CD4-positive, alpha-beta T cell treated with Interleukin-15 for 4 hours (primary cell): Measurements from ENCODE around the gene SH3PXD2B.
"Not testable (repeated sequence)": the region's sequence is repeated elsewhere in the genome, so short reads cannot be mapped to it uniquely, and the experiment has no call there.

Experiments used
- DNase-seq: peaks from one replicate; pipeline ENCODE4 v3.0.0-alpha.2; 2020; ENCODE audit warnings: low spot score

The SH3PXD2B gene

DNA sequence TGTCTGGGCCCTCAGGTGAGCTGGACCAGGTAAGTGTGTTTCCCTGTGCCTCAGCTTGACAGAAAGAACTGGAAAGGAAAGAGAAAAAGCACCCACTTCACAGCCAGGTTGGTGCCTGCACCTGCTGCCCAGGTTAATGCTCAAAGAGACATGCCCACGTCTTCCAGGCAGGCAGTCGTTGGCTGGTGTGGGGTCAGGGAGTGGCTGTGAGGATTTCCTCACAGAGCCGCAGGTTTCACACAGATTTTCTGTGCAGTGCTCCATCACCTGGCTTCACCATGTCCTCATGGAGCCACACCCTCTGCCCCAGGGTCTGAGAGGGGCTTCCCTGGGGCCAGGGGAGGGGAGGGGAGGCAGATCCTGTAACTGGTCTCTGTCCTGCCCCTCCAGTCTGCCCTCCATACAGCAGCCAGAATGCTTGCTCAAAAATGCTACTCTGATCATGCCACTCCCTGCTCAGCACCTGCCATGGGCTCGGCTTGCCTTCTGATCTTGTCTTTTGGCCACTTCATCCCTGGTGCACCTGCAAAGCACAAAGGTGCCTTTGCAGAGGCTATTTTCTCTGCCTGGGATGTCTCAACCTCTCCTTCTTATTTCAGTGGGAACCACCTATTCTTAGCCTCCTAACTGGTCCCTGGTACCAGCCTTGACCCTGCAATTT is 88.2 kb downstream of the SH3PXD2B start:
- no peak for DNase-seq

DNA sequence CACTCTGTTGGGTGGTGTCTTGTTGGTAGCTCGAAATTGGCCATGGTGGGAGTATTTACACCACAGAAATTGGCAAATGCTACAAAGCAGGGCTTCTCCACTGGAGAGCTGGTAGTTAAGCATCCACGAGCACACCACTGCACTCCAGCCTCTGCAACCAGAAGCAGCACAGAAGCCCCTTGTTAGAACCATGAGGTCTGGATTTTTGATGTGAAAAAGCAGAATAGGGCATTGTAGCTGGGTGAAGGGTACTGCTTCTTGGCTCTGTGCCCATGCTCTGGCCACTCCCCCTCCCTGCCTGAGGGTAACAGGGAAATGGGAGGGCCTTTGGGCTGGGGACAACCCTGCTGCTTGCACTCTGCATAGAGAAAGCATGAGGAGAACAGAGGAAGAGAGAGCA is 89.6 kb downstream of the SH3PXD2B start:
- no peak for DNase-seq

DNA sequence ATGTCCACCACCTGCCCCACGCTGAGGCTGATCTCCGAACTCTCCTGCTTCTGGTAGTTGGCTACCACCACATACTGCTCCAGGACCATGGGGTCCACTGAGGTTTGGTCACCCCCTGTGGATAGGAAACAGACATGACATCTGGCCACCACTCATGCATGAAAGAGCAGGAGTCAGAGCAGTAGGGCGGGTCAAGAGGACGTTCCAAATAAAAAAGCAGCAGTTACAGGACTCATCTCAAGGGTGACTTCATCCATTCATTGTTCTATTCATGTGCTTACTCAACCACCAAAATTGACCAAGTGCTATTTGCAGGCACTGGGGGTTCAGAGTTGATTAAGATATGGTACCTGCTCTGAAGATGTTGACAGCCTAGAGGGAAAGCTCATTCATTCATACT is 91.6 kb downstream of the SH3PXD2B start:
- DNase-seq = no peak

DNA sequence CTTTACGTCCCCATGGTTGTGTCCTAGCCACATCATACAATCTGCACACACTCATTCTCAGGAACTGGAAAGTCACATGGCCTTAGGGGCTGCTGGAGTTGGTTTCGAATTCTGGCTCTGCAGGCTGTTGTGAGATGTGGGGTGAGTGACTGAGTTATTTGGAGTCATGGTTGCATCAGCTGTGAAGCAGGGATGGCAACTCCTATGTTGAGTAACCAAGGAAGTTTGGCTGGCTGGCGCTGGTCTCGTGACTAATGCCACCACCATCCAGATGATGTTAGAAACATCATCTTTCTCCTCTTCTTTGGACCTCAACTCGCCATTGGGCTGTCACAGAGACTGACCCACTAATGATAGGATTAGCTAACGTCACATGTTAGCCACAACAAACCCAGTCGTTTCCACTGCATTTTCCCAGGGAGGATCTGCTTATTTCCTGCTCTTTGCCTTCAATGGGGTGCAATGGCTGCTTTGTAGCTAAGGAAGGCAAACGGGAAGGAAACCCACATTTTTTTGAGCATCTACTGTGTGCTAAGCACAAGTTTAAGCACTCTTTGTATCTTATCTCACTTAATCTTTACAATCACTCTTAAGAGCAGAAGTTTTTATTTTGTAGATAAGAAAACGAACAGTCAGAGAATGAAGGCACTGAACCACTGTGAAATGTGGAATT is 92.6 kb downstream of the SH3PXD2B start:
- DNase-seq = no peak

DNA sequence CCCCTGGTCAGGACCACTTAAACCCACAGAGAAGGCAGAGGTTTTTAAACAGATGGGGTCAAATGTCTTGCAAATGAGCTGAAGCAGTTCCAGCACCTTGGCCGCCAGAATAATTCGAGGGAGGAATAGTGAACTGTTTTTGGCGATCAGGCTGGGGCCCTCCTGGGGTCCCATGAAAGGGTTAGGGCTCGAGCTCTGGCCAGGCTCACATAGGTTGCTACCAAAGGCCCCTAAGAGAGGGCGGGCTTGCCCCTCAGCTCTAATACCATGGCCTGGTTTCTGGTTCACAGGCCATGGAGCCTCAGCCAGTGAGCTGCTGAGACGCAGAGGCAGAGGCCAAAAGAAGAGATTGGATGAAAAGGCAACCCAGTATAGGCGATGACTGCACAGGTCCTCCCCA is 96.0 kb downstream of the SH3PXD2B start:
- DNase-seq = no peak

DNA sequence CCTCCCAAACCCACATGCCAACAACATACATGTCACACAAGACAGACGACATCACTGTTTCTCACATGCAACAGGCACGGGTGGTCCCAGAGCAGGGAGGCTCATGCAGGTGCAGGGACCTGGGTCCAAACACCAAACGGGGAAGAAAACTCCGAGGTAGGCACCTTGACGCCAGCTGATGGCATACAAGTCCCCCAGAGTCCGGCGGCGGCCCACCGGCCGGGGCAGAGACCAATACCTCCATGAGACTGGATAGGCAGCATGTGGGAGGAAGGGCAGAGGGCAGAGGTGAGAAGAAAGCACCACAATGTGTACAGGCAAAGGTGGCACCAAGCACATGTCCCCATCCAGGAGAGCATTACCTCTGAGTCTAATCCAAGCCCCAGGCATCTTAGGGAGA is 97.8 kb downstream of the SH3PXD2B start:
- no peak for DNase-seq

DNA sequence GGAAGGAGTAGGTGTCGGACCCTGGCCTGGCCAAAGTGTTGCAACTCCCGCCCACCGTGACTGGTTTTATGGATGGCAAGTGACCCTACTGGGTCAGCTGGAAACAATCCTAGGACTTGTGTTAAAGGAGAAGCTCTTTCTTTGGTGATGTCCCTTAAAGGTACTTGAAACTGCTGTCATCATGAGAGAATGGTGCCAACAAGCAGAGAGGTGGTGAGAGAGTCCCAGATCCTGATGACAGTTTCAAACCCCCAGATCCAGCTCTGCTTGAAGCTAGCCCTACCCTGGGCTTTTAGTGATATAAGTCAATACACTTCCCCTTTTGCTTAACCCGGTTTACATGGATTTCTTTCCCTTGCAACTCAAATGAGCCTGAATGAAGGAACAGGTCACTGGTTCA is 98.3 kb downstream of the SH3PXD2B start:
- no peak for DNase-seq

DNA sequence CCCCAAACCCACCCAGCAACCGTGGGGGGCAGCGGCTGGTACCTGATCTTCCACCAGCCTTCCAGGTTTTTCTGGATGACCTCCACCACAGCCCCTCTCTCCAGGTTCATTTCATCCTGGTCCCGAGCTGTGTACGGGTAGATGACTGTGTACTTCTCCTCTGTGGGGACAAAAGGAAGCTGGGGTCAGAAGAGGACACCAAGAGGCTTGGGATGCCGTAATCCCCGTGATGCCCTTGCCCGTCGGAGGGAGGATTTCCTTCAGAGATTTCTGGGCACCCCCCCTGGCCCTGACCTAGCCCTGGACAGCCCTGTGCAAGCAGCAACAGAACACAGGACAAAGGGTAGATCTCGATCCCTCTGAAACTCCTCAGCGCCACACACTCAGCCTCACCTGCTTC is 100.5 kb downstream of the SH3PXD2B start:
- no peak for DNase-seq

DNA sequence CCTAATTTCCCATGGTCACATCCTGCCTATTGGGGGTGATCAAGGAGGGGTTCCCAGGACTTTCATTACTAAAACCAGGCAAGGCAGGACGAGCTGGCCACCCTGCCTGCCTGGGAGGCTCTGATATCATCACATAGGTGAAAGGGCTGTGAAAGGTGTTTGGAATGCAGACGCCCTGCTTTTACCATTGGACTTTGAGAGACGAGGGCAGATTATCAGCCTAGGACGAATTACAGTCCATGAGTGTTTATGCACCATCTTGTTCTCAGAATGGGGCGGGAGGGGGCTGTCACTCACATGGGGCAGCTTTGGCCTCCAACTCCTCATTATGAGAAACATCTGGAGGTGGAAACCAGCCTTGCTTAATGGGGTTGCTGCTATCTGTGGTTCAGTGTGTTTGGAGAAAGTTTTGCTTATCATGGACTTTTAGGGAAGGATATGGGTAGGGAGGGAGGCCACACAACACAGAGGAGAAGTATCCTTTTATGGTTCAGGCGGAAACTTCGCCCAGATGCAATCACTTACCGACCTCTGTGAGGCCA is 101.0 kb downstream of the SH3PXD2B start:
- no peak for DNase-seq

DNA sequence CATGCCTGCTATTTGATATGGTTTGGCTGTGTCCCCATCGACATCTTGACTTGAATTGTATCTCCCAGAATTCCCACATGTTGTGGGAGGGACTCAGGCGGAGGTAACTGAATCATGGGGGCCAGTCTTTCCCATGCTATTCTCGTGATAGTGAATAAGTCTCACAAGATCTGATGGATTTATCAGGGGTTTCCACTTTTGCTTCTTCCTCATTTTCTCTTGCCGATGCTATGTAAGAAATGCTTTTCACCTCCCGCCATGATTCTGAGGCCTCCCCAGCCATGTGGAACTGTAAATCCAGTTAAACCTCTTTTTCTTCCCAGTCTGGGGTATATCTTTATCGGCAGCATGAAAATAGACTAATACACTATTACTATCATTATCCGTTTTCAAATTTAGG is 101.8 kb downstream of the SH3PXD2B start:
- DNase-seq = not testable (repeated sequence)

DNA sequence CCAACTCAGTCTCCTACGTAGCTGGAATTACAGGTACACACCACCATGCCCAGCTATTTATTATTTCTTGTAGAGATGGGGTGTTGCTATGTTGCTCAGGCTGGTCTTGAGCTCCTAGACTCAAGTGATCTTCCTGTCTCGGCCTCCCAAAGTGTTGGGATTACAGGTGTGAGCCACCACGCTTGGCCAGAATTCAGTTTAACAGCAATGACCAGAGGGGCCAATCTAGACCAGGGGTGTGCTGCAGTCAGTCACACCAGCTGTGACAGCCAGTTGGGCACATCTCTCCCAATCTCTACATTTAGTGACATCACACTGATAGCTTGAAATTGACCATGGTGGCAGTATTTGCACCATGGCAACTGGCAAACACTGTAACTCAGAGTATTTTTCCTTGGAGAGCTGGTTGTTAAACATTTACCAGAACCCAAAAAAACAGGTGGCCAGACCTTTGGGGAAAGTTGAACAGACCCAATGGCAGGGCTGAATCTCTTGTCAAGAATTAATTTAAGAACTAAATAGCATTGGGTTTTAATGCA is 103.0 kb downstream of the SH3PXD2B start:
- no peak for DNase-seq

DNA sequence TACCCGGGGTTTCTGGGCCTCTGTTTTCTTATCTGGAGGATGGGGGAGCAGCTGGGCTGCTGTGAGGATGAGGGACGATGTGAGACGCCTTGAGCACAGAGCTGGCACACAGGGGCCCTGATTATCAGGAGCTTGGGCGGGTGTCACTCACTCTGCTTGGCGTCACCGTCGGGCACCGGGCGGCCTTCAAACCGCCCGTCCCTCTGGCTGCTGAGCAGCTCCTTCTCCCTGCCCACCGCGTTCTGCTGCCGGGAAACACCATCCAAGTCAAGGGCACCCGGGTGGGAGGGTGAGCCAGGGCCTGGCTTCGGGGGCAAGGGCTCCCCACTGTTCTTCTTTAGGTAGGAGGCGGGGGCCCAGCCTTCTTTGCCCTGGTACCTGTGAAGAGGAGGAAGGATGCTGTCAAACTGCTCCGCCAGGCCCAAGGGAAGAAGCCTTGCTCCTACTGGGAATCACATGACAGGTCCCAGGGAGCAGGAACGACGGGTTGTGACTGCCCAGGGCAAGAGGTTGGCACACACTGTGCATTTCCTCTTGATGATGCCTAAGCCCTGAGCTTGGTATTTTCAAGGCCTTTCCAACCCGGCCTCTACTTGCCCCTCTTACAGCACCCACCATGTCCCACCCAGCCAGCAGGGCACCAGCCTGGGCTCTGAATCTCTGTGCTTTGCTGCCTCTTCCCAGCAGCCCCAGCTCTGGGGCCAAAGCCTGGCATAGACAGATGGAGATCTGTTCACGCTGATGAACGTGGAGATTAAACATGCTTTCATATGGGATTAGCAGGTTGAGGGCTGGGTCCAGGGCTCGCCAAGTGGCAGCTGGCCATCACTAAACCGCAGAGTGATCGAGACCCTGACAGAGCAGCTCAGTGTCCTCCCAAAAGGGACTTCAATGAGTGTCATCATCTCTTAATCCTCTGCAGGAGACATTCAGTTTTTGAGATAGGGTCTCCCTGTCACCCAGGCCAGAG is 103.8 kb downstream of the SH3PXD2B start:
- no peak for DNase-seq

DNA sequence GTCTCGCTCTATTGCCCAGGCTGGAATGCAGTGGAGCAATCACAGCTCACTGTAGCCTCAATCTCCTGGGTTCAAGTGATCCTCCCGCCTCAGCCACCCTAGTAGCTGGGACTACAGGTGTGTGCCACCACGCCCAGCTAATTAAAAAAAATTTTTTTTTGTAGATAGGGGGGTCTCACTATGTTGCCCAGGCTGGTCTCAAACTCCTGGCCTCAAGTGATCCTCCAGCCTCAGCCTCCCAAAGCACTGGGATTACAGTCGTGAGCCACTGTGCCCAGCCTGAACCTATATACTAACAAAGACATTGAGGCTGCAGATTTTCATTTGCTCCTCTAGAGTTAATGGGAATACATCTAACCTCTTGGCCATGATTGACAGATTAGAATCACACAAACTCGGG is 105.6 kb downstream of the SH3PXD2B start:
- DNase-seq = not testable (repeated sequence)

DNA sequence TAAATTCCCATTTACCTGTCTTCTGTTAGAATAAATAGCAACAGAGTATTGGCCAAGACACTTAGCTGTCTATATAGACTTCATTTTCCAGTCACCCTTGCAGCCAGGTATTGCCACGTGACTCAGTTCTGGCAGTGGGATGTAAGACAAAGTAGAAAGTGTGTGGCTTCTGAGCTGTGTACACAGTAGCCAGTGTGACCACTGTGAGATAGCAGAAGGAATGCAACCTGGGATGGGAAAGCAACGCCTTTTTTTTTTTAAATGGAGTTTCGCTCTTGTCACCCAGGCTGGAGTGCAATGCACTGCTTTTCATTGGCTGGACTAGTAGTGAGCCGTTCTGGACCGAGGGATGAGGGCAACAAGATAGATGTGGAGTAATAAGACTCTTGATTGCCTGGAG is 106.2 kb downstream of the SH3PXD2B start:
- no peak for DNase-seq

DNA sequence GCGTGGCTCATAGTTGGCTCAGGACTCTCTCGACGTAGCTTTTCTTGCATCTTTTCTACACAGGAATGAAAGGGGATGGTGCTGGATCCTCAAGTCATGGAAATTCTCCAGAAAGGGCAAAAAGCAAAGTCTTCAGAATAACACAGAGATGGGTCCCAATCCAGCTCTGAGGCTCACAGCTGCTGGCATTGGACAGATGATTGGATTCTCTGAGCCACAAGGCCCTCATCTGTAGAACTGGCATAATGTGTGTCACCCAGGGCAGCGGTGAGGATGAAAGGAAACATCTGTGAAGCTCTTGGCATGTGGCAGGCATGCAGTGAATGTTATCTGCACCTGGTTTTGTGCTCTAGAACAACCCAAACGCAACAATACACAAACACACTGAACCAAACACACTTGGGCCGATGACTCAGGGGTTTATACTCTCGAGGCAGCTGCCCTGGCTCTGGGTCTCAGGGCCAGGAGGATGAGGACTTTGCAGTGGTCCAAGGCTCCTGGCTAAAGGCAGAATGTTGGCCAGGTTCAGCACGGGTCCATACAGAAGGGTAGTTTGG is 106.8 kb downstream of the SH3PXD2B start:
- no peak for DNase-seq

DNA sequence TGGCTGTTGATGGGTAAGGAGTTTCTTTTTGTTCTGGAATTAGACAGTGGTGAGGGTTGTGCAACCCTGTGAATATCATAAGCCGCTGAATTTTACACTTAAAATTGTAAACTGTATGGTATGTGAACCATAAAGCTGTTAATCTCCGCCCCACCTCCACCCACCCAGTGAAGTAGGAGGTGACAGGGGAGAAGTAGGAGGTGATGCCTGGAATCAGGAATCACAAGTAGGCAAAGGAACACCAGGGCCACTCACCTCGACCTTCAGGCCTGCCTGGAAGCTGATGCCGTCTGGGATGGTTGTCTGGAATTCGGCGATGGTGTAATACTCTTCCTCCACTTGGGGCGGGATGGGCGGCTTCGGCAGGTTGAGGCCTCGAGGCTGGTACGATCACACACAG is 108.4 kb downstream of the SH3PXD2B start:
- DNase-seq = no peak

DNA sequence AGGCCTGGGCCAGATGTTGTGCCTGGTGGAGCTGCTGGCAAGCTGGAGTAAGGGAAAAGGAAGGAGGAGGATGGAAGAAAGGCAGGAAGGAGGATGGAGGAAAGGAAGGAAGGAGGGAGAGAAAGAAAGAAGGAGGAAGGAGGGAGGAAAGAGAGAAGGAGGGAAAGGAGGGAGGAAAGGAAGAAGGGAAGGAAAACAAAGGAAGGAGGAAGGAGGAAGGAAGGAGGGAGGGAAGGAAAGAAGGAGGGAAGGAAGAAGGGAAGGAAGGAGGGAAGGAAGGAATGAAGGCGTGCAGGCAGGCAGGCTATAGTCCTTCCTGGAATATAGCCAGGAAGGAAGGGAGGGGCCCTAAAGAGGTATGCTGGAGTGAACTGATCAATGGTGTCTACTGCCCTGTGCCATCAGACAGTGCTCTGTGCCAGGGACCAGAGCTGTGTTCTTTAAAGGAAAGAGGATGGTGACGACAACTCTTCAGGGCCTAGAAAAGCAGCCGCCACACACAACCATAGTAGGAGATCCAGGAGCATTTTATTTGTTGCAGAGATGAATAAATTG is 109.4 kb downstream of the SH3PXD2B start:
- DNase-seq = no peak

DNA sequence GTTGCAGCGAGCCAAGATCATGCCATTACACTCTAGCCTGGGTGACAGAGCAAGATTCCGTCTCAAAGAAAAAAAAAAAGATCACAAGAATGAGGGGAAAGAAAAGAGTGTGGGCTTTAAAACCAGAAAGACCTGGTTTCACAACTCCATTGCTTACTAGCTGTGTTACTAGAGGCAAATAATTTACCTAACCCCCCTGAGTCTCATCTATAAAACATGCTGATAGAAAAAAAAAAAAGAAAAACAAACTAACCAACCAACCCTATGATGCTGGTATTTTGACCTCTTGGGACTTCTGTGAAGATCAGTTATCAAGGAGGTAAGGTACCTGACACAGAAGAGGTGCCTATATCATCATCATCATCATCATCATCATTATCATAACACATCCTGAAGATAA is 110.6 kb downstream of the SH3PXD2B start:
- DNase-seq = no peak

DNA sequence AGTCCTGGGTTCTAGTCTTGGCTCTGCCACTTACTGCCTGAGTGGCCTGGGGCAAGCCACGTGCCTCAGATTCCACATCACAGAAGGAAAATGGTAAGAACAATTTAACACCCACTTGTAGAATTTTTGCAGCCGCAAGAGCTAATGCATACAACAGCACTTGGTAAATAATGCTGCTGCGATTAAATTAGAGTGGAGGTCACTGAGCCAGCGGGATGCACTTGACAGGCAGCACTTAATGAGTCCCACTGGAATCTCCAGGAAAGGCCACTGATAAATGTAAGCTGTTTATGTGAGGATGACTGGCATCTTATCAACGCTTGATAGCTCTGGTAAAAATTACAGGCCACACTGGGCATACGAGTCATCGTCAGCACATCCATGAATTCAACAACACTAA is 111.4 kb downstream of the SH3PXD2B start:
- DNase-seq = no peak

DNA sequence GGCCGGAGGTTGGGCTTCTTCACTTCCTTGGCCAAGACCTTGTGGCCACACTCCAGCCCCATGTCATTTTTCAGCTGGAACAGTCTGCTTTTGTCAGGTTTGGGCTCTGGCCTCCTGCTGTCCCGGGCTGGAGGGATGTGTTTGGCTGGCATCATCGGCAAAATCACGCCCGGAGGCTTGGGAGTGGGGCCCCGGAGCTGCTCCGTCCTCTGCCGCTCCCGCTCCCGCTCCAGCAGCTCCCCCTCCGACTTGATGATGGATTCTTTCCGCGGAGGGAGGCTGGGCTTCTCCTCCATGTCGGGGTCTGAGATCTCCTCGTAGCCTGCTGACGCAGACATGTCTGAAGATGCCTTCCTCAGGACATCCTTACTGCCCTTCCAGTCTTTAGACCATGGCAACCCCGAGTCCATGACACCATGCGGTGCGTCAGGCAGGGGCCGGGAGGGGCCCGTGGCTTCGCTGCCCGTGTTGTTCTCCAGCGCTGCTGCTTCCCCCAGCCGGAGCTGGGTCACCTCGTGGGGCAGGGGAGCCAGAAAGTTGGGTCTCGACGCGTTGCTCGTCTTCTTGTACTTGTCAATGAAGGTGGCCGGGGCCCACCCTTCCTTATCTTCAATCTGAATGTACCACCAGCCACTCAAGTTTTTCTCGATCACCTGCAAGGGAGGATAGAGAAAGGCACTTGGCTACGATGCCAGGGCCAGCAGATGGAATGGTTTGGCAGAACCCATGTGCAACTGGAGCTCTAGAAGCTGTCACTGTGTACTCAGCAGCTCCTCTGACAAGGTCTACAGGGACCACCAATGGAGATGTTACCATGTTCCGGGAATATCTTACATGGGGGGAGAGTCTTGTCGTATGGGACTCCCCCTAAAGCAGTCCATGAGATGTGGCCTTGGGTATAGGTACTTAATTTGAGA is 114.8 kb downstream of the SH3PXD2B start:
- DNase-seq = no peak
